ENCODE measurements around the gene HHAT.
A peak's percentile ranks its signal among the peaks of the same experiment; 100 is the strongest.

The HHAT gene

GRCh38 chr1:210568631-210569030 lies 239.9 kb downstream of the HHAT start:
- DNase-seq: no peak

- DNase-seq: no peak
These were observed 241.4 kb downstream of the HHAT start for GRCh38 chr1:210570116-210570515.

GRCh38 chr1:210571356-210572284 lies 242.9 kb downstream of the HHAT start:
- DNase-seq: no peak

GRCh38 chr1:210573141-210573540 lies 244.4 kb downstream of the HHAT start:
- DNase-seq: no peak

DNA sequence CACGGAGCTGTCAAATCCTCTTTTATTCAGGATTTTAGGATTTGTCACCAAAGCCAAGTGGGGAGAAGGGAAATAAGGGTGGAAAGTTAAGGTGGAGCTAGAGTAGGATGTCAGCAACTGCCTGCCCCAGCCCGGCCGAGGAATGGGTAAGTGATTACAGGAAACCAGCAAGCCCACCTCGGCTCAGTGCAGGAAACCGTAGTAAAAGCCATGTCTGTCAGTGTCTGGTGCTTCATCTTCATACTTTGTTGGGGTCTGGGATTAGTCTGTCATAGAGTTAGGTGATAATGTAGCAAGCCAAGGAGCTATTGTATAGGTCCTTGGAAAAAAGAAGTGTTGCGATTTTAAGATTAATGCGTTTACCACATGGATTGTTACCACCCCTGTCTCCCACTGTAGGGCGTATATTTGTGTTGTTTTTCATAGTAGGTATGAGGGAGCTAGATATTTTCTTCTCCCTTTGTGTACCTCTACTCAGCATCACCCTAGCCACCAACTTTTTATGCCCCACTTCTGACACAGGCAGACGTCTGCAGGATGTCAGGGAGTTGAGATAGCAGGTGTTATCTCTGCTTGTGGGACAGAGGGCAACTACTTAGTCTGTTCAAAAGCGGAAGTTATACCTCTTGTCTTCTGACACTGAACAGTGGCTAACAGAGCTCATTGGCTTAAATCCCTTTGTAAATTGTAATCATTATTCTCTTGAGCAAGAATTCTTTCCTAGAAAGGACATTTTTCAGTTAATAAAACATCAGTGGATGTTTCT lies 253.7 kb downstream of the HHAT start:
- no peak for DNase-seq

- DNase-seq: peak; percentile 90
These were observed 255.9 kb downstream of the HHAT start for GRCh38 chr1:210584439-210585113.

- no peak for DNase-seq
These were observed 258.1 kb downstream of the HHAT start for GRCh38 chr1:210586771-210587170.

- no peak for DNase-seq
These were observed 258.9 kb downstream of the HHAT start for GRCh38 chr1:210587566-210587965.

DNA sequence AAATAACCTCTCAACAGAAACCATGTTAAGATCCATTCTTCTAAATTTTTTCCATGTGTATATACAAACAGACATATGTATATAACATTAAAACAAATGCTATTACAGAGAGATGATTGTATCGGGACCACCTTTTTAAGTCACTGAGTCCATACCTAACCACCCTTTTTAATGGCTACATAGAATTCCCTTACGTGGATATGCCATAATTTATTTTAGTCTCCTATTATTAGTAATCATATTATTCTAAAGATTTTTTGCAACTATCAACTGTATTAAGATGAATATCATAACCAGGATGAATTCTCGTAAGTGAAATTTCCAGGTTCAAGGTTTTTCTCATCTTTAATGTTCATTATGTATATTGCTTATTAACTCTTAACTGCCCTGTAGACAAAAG lies 259.7 kb downstream of the HHAT start:
- DNase-seq: no peak

DNA sequence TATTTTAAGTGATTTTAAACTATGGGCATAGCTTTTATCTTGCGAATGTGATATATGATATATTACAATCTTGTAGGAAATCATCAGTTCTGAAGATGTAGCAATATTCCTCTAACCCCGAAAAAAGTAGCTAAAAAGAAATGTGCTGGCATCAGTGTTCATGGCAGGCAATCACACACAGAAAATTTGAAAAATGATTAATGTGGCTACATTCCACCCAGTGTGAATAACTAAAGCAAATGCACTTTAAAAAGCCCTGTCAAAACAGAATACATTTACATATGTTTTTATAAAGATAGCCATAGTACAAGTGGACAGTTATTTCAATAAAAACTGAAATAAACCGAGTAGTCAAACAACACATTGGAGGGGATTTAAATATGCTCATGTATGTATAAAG lies 260.2 kb downstream of the HHAT start:
- no peak for DNase-seq

DNA sequence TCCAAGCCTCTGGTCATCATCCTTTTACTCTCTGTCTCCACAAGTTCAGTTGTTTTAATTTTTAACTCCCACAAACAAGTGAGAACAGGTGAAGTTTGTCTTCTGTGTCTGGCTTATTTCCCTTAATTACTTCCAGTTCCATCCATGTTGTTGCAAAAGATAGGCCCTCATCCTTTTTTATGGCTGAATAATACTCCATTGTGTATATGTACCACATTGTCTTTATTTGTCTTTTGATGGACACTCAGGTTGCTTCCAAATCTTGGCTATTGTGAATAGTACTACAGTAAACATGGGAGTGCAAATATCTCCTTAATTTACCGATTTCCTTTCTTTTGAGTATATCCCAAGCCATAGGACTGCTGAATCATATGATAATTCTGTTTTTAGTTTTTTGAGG lies 262.5 kb downstream of the HHAT start:
- no peak for DNase-seq

DNA sequence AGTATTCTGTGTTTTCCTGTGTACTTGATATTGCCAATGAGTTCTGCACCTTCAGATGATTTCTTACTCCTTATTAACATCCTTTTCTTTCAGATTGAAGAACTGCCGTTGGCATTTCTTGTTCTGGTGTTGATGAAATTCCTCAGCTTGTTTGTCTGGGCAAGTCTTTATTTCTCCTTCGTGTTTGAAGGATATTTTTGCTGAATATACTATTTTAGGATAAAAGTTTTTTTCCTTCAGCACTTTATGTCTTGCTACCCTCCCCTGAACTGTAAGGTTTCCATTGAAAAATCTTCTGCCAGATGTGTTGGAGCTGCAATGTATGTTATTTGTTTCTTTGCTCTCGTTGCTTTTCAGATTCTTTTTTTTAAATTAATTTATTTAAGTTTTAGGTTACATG lies 265.9 kb downstream of the HHAT start:
- no peak for DNase-seq

- DNase-seq: no peak
These were observed 267.9 kb downstream of the HHAT start for GRCh38 chr1:210596641-210597040.

GRCh38 chr1:210597555-210598134 lies 268.9 kb downstream of the HHAT start:
- no peak for DNase-seq

DNA sequence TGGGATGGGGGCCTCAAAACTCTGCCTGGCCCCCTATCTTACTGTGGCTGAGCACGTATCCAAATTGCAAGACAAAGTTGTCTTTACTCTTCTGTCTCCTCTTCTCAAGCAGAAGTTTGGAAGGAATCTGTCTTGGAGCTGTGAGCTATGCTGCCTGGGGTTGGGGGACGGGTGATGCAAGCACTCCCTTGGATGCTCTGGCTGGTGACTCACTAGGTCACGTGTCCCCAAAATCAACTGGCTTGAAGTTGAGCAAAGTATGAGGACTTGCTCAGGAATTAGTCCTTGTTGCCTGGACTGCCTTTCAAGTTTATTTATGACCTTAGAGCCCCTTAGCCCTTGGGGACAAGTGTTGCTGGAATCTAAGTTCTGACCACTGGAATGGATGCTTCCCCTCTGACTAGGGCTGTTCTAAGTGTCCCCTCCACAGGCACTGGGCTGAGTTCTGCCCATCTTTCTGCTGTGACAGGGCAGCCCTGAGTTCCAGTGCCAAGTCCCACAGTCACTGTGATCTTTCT lies 269.5 kb downstream of the HHAT start:
- no peak for DNase-seq

- DNase-seq: no peak
These were observed 271.9 kb downstream of the HHAT start for GRCh38 chr1:210600421-210601159.

DNA sequence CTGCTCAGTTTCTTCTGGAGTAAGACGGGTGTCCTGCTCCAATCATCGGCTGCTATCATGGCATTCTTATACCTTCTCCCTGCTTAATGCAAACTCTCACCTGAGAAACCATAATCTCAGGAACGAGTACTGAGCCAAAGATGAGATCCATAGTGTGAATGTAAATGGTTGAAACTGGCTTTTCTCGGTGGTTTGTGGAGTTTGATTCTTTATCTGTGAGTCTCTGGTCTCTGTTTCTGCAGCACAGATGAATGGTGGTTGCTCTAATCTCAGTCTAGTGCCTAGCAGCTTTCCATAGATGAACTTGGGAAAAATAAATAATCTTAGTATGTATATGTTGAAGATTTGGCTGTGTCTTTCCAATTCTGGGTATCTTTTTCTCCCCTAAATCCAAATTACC lies 274.4 kb downstream of the HHAT start:
- no peak for DNase-seq

- no peak for DNase-seq
These were observed 276.4 kb downstream of the HHAT start for GRCh38 chr1:210605099-210605498.

DNA sequence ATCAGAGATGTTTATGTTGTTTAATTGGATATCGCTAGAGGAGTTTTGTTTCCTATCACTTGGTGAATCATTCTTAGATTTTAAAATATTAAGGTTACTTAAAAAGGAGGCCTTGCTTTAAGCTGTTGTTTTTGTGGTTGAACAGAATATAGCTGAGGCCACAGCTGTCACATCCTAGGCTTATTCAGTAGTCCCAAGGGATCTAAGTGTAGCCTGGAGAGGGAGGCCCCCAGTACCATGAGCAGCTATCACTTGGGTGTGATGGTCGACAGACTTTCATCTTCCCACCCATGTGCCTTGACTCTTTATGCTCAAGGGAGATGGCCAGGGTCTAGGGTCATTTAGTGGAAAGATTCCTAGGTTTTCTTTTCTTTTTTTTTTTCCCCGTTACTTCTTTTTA lies 278.7 kb downstream of the HHAT start:
- DNase-seq: no peak

DNA sequence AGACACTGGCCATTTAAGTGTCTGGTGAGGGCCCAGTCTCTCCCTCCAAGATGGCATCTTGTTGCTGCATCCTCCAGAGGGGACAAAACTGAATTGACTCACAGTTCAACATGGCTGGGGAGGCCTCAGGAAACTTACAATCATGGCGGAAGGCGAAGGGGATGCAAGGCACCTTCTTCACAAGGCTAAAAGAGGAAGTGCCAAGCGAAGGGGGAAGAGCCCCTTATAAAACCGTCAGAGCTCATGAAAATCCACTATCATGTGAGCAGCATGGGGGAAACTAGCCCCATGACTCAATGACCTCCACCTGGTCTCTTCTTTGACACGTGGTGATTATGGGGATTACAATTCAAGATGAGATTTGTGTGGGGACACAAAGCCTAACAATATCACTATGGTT lies 280.1 kb downstream of the HHAT start:
- no peak for DNase-seq

GRCh38 chr1:210616356-210616755 lies 287.7 kb downstream of the HHAT start:
- DNase-seq: peak; percentile 30

DNA sequence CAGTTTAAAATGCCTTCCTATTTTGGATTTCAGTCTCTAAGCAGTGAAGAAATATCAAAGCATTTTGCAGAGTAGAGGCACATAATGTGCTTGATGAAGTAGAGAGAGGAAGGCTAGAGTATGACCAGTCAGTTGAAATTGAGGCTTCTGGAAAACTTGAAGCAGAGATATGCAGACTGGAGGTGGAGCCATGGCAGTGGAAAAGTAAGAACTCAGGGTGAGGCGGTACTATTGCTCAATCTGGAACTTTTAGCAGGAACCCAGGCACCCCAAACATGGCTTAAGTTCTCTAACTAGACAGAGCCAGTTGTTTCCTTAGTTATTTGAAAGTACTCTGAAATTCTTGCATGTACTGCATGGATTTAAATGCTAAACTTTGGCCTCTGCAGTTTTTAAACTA lies 288.6 kb downstream of the HHAT start:
- no peak for DNase-seq

Data from NCI-H524 treated with DMSO at 0.1 percent for 48 hours (cell line).